ENCODE measurements around the gene IQGAP1.

The IQGAP1 gene

GRCh38 chr15:90529371-90530249, 141.6 kb downstream of the IQGAP1 start, which contains the start of gene CRTC3:
TSS of gene CRTC3 (plus strand) at chr15:90529923. CDS start at chr15:90530072, 149 bp downstream.
- Mint-ChIP-seq H3K27me3 (no peaks in the 10 kb centered on the region), H3K4me1 (peaks cover 37% of the 10 kb centered on the region), H3K27ac (peak within 1 kb of the TSS; percentile 79), H3K9me3 (no peaks in the 10 kb centered on the region), H3K36me3 (no peaks in the 10 kb centered on the region), H3K4me3 (peak within 1 kb of the TSS; percentile 92)
- ATAC-seq, result peak; percentile 90

- H3K9me3 Mint-ChIP-seq, result no peaks in the 10 kb centered on the region
- peak; percentile 74 for ATAC-seq
- H3K27me3 Mint-ChIP-seq, result no peaks in the 10 kb centered on the region
- peak overlapping the region; percentile 79 for H3K27ac Mint-ChIP-seq
- peak overlapping the region; percentile 91 for H3K4me3 Mint-ChIP-seq
- H3K36me3 Mint-ChIP-seq, result no peaks in the 10 kb centered on the region
- peaks cover 45% of the 10 kb centered on the region for H3K4me1 Mint-ChIP-seq
Observed at GRCh38 chr15:90530250-90531051, 142.4 kb downstream of the IQGAP1 start.

DNA sequence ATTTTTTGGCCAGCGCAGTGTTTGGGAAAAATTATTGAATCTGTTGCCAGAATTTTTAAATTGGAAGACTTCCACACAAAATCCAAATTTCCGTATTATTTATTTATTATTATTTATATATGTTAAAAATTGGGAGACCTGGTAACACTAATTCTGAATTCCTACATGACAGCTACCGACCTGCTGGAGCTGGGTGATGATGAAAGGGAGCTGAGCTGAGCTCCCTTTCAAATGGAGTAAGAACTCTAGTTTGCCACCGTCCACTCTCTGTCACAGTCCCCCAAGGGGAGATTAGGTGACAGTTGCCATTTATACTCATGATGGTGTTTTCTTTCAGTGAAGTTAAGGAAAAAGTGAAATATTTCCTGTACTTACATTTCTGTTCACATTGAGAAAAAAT, 143.1 kb downstream of the IQGAP1 start:
- H3K4me3 Mint-ChIP-seq, result peak overlapping the region; percentile 91
- H3K4me1 Mint-ChIP-seq, result peaks cover 50% of the 10 kb centered on the region
- H3K36me3 Mint-ChIP-seq, result no peaks in the 10 kb centered on the region
- ATAC-seq, result no peak
- no peaks in the 10 kb centered on the region for H3K9me3 Mint-ChIP-seq
- H3K27ac Mint-ChIP-seq, result peak overlapping the region; percentile 79
- H3K27me3 Mint-ChIP-seq, result no peaks in the 10 kb centered on the region

DNA sequence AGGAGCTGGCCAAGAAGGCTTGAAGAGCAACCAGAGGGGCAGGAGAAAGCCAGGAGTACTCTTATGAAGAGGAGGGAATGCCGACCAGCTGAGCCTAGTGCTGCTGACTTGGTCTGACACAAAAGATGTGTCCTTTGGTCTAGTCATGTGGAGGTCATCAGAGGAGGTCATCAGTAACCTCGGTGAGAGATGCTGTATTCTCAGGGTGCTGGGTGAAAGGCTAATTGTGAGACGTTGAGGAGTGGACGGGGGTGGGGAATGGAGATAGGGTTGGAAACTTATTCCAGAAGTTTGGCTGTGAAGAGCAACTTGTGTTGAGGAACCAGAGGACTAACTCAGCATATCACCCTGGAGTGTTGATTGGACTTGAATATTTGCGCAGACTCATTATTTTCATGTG, 147.2 kb downstream of the IQGAP1 start:
- H3K4me3 Mint-ChIP-seq, result no peak overlapping the region

GRCh38 chr15:90539789-90540188, 151.7 kb downstream of the IQGAP1 start:
- Mint-ChIP-seq H3K4me1 (peaks cover 40% of the 10 kb centered on the region), H3K4me3 (no peak overlapping the region)

More for the DNA sequence above, 147.2 kb downstream of the IQGAP1 start:
- Mint-ChIP-seq H3K4me1 (peaks cover 64% of the 10 kb centered on the region), H3K36me3 (peaks cover 4% of the 10 kb centered on the region), H3K9me3 (no peaks in the 10 kb centered on the region), H3K27ac (peak overlapping the region; percentile 42), H3K27me3 (no peaks in the 10 kb centered on the region)
- no peak for ATAC-seq

DNA sequence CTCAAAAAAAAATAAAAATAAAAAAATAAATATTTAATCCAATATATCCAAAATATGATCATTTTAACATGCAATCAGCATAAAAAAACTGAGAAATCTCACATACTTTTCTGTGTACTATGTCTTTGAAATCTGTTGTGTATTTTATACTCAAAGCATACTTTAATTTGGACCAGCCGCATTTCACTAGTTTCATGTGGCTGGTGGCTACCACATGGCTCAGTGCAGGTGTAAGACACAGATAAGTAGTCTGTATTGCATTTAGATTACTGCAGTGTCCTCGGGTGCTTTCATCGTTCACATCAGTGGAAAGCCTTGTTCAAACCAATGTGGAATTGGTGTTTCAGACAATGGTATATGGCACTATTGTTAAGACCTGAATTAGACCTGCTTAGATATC, 152.7 kb downstream of the IQGAP1 start:
- no peaks in the 10 kb centered on the region for H3K27me3 Mint-ChIP-seq
- no peak overlapping the region for H3K4me3 Mint-ChIP-seq
- H3K4me1 Mint-ChIP-seq, result peaks cover 30% of the 10 kb centered on the region
- ATAC-seq, result no peak
- H3K9me3 Mint-ChIP-seq, result no peaks in the 10 kb centered on the region
- peaks cover 12% of the 10 kb centered on the region for H3K36me3 Mint-ChIP-seq
- H3K27ac Mint-ChIP-seq, result no peak overlapping the region

More at GRCh38 chr15:90539789-90540188, 151.7 kb downstream of the IQGAP1 start:
- Mint-ChIP-seq H3K9me3 (no peaks in the 10 kb centered on the region), H3K36me3 (peaks cover 12% of the 10 kb centered on the region), H3K27me3 (no peaks in the 10 kb centered on the region), H3K27ac (no peak overlapping the region)
- ATAC-seq, result no peak

DNA sequence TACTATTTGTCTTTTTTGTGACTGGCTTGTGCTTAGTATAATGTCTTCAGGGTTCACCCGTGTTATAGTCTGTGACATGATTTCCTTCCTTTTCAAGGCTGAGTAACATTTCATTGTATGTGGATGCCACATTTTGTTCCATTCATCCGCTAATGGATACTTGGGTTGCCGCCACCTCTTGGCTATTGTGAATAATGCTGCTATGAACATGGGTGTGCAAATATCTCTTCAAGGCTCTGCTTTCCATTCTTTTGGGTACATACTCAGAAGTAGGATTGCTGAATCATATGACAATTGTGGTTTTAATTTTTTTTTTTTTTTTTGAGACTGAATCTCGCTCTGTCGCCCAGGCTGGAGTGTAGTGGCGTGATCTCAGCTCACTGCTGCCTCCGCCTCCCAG, 157.1 kb downstream of the IQGAP1 start:
- no peak overlapping the region for H3K4me3 Mint-ChIP-seq
- no peak for ATAC-seq
- H3K4me1 Mint-ChIP-seq, result peaks cover 21% of the 10 kb centered on the region
- no peaks in the 10 kb centered on the region for H3K27me3 Mint-ChIP-seq
- no peaks in the 10 kb centered on the region for H3K9me3 Mint-ChIP-seq
- H3K36me3 Mint-ChIP-seq, result peaks cover 9% of the 10 kb centered on the region
- no peak overlapping the region for H3K27ac Mint-ChIP-seq

- no peak overlapping the region for H3K4me3 Mint-ChIP-seq
- H3K27ac Mint-ChIP-seq, result no peak overlapping the region
- peaks cover 7% of the 10 kb centered on the region for H3K36me3 Mint-ChIP-seq
- peaks cover 44% of the 10 kb centered on the region for H3K4me1 Mint-ChIP-seq
- no peaks in the 10 kb centered on the region for H3K27me3 Mint-ChIP-seq
- ATAC-seq, result peak; percentile 45
- H3K9me3 Mint-ChIP-seq, result no peaks in the 10 kb centered on the region
Observed at GRCh38 chr15:90547540-90547939, 159.5 kb downstream of the IQGAP1 start.

DNA sequence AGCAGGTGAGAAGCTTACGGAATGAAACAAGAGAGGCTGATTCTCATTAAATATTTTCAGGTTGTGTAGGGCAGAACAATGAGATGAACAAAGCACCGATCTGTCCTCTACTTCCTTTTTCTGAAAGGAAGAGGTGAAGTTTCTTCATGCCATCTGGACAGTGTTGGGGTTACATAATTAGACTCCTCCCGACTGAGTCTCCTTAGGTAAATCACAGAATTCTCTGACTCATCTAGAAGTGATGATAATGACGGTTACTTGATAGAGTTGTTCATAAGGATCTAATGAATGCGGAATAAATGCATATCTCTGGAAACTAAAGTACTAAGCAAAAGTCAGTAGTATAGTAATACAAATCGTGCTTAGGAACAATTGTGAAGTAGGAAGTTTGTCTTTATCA, 162.9 kb downstream of the IQGAP1 start:
- no peaks in the 10 kb centered on the region for H3K9me3 Mint-ChIP-seq
- no peaks in the 10 kb centered on the region for H3K27me3 Mint-ChIP-seq
- H3K27ac Mint-ChIP-seq, result peak overlapping the region; percentile 22
- H3K4me3 Mint-ChIP-seq, result no peak overlapping the region
- peaks cover 54% of the 10 kb centered on the region for H3K4me1 Mint-ChIP-seq
- peak; percentile 78 for ATAC-seq
- no peaks in the 10 kb centered on the region for H3K36me3 Mint-ChIP-seq

Measured in stimulated activated memory B cell treated with anti-CD40 and anti-IgM and Interleukin-4, amounts not matched to agents 10 μg/mL and 1 μg/mL and 100 μg/mL, for 72 hours (primary cell).